Large intestine (tissue), 3 donors: Measurements from ENCODE around the gene TENM3. TPM values are rescaled to one million over a fixed set of nuclear protein-coding genes. Genes with fewer than 3 reads are reported as not detected.

ENCODE experiments used
- DNase-seq, 2 donors: peaks; one replicate each; pipeline versions ENCODE4 v3.0.0 to v3.0.0-alpha.2; 2013
- H3K27ac ChIP-seq: one replicate; pipeline ENCODE4 v1.5.1; 2013; ENCODE audit warnings: low read length
- H3K27me3 ChIP-seq: 2 replicates; pipeline ENCODE4 v1.6.1; 2013; ENCODE audit warnings: low read length; ENCODE audit not compliant: control insufficient read depth, insufficient read depth
- H3K36me3 ChIP-seq: 2 replicates; pipeline ENCODE4 v1.6.1; 2013; ENCODE audit warnings: low read length; ENCODE audit not compliant: control insufficient read depth, insufficient read depth
- H3K4me1 ChIP-seq: one replicate; pipeline ENCODE4 v1.6.1; 2013; ENCODE audit warnings: low read length; ENCODE audit not compliant: control insufficient read depth, insufficient read depth
- H3K4me3 ChIP-seq: one replicate; pipeline ENCODE4 v1.5.1; 2013; ENCODE audit warnings: low read length
- H3K9me3 ChIP-seq: one replicate; pipeline ENCODE4 v1.6.1; 2013; ENCODE audit warnings: mild to moderate bottlenecking, low read depth, low read length, moderate library complexity; ENCODE audit not compliant: control insufficient read depth
- WGBS: methylation state at CpG from one replicate; pipeline ENCODE4 v1.1.5; 2013; ENCODE audit warnings: low lambda C conversion rate; ENCODE audit not compliant: insufficient coverage; 5-methylcytosine and 5-hydroxymethylcytosine counted together
- polyA plus RNA-seq: library from polyadenylated mRNA; unstranded; fragments of 120-200 nt; gene quantifications from one replicate; pipeline ENCODE4 v1.2.1, GENCODE V29; 2013

TENM3 gene
- polyA plus RNA-seq, 1 donor, result 11.9 TPM

- Histone ChIP-seq H3K4me3 (no peak overlapping the region), H3K4me1 (no peaks in the 10 kb centered on the region), H3K27me3 (no peaks in the 10 kb centered on the region), H3K9me3 (no peaks in the 10 kb centered on the region), H3K36me3 (no peaks in the 10 kb centered on the region), H3K27ac (no peak overlapping the region)
- WGBS, result no CpG with 5 or more reads among the region's 4 CpGs
- DNase-seq, result no peak
Observed at GRCh38 chr4:182306792-182307507, 63.7 kb downstream of the TENM3 start.

DNA sequence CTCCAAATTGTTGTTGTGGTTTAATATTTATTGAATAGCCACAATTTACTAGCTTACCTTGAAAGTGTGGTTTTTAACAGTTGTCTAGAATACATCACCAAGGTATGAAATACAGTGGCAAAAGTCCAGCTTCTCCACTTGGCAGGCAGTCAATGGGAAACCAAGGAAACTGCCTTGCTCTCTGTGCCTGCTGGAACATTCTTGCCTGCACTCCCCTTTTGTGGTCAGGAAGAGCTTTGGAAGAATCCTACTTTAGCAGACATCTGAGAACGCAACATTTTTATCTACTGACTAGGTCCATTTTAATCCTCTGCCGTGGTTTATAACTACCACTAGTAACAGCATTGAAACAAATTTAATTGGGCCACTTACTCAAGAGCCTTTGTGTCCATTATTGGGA is 64.5 kb downstream of the TENM3 start:
- H3K27ac ChIP-seq, result no peak overlapping the region
- WGBS, result no CpG with 5 or more reads among the region's 2 CpGs
- DNase-seq, result no peak

DNA sequence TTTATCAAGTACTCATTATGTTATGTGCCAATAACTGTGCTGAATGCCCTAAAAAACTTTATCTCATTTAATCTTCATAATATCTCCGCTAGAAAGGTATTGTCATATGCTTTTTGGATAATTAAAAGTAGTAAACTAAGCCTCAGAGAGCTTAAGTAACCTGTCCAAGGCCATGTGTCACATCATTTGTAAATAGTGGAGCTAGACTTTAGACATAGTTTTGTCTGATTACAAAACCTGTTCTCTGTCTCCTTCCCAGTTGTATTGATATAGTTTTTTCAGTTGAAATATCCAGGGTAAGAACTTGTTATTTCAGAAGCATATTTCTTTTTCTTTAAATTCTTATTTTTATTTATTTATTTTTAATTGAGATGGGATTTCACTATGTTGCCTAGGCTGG is 66.7 kb downstream of the TENM3 start:
- no peak for DNase-seq
- H3K4me1 ChIP-seq, result no peaks in the 10 kb centered on the region
- H3K9me3 ChIP-seq, result peaks cover 13% of the 10 kb centered on the region
- WGBS, result no CpG with 5 or more reads among the region's 1 CpG
- no peak overlapping the region for H3K4me3 ChIP-seq
- no peaks in the 10 kb centered on the region for H3K27me3 ChIP-seq
- no peaks in the 10 kb centered on the region for H3K36me3 ChIP-seq
- no peak overlapping the region for H3K27ac ChIP-seq

More for the DNA sequence above, 64.5 kb downstream of the TENM3 start:
- H3K27me3 ChIP-seq, result no peaks in the 10 kb centered on the region
- no peaks in the 10 kb centered on the region for H3K9me3 ChIP-seq
- H3K4me1 ChIP-seq, result no peaks in the 10 kb centered on the region
- H3K4me3 ChIP-seq, result no peak overlapping the region
- no peaks in the 10 kb centered on the region for H3K36me3 ChIP-seq

- Histone ChIP-seq H3K27ac (no peak overlapping the region), H3K4me3 (no peak overlapping the region), H3K36me3 (no peaks in the 10 kb centered on the region), H3K4me1 (no peaks in the 10 kb centered on the region), H3K27me3 (no peaks in the 10 kb centered on the region), H3K9me3 (peaks cover 14% of the 10 kb centered on the region)
- peak in 1 of 2 donors; percentile 13 for DNase-seq
- WGBS, result no CpG with 5 or more reads among the region's 5 CpGs
Observed at GRCh38 chr4:182310316-182310715, 67.1 kb downstream of the TENM3 start.

GRCh38 chr4:182310962-182311361 is 67.8 kb downstream of the TENM3 start:
- H3K27ac ChIP-seq, result no peak overlapping the region
- H3K4me3 ChIP-seq, result no peak overlapping the region
- DNase-seq, result no peak
- no CpG with 5 or more reads among the region's 3 CpGs for whole genome bisulfite sequencing
- H3K9me3 ChIP-seq, result peaks cover 17% of the 10 kb centered on the region
- no peaks in the 10 kb centered on the region for H3K27me3 ChIP-seq
- H3K4me1 ChIP-seq, result no peaks in the 10 kb centered on the region
- H3K36me3 ChIP-seq, result no peaks in the 10 kb centered on the region

DNA sequence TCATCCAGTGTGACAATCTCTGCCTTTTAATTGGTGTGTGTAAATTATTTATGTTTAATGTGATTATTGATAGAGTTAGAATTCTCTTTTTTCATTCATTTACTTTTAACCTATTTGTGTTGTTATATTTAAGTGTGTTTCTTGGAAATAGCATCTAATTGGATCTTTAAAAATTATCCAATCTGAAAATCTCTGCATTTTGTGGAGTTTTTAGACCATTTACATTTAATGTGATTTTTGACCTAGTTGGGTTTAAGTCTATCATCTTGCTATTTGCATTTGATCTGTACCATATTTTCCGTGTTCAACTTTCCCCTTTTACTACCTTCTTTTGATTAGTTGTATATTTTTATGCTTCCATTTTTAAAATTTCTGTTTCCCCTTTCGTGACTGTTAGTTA is 71.3 kb downstream of the TENM3 start:
- 91% methylated on average over 1 of the region's 2 CpGs for WGBS

GRCh38 chr4:182318256-182318655 is 75.1 kb downstream of the TENM3 start:
- Histone ChIP-seq H3K4me3 (no peak overlapping the region), H3K36me3 (no peaks in the 10 kb centered on the region), H3K27me3 (no peaks in the 10 kb centered on the region), H3K9me3 (peaks cover 17% of the 10 kb centered on the region), H3K27ac (no peak overlapping the region), H3K4me1 (no peaks in the 10 kb centered on the region)
- no peak for DNase-seq
- 88% methylated on average over 1 of the region's 1 CpG for WGBS

More for the DNA sequence above, 71.3 kb downstream of the TENM3 start:
- Histone ChIP-seq H3K36me3 (no peaks in the 10 kb centered on the region), H3K27ac (no peak overlapping the region), H3K4me3 (no peak overlapping the region), H3K9me3 (peaks cover 17% of the 10 kb centered on the region), H3K4me1 (no peaks in the 10 kb centered on the region), H3K27me3 (no peaks in the 10 kb centered on the region)
- DNase-seq, result no peak

- H3K27ac ChIP-seq, result no peak overlapping the region
- 69% methylated on average over 5 of the region's 6 CpGs for WGBS
- no peak for DNase-seq
Observed at GRCh38 chr4:182320092-182320491, 76.9 kb downstream of the TENM3 start.

DNA sequence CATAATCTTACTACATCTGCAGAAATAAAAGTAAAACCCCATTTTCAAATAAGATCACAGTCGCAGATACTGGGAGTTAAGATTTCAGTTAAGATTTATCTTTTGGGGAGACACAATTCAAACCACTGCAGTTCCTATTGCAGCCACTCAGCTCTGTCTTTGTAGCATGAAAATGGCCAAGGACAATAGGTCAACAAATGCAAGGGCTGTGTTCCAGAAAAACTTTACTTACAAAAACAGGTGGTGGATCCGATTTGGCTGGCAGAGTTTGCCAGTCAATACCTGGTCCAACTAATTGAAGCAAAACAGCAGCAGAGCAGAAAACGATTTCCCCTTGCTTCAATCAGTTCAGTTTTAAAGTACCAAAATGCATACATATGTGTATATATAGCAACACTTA is 77.4 kb downstream of the TENM3 start:
- no peaks in the 10 kb centered on the region for H3K4me1 ChIP-seq
- no peaks in the 10 kb centered on the region for H3K27me3 ChIP-seq
- no peak for DNase-seq
- no peaks in the 10 kb centered on the region for H3K36me3 ChIP-seq
- H3K4me3 ChIP-seq, result no peak overlapping the region
- no peak overlapping the region for H3K27ac ChIP-seq
- WGBS, result 100% methylated on average over 1 of the region's 3 CpGs
- H3K9me3 ChIP-seq, result peaks cover under 1% of the 10 kb centered on the region

More at GRCh38 chr4:182320092-182320491, 76.9 kb downstream of the TENM3 start:
- H3K9me3 ChIP-seq, result peaks cover 3% of the 10 kb centered on the region
- no peaks in the 10 kb centered on the region for H3K27me3 ChIP-seq
- no peaks in the 10 kb centered on the region for H3K4me1 ChIP-seq
- no peak overlapping the region for H3K4me3 ChIP-seq
- H3K36me3 ChIP-seq, result no peaks in the 10 kb centered on the region

DNA sequence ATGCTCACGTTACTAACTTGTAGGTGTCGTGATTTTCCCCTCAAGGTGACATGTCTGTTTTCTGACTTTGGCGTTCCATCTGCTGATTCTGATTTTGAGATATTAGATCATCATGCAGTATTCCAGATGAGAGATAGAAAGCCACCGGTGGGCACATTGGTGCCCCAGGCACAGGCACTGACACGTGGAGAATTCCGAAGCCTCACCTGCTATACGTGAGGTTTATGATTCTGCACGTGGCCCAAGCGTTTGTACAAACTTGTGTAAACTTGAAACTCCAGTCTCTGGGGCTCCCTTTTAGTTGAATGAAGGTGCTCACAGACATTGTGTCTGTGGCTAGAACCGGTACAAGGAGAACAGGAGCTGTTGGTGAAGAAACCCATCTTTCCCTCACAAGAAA is 81.1 kb downstream of the TENM3 start:
- no peak for DNase-seq
- Histone ChIP-seq H3K4me3 (no peak overlapping the region), H3K4me1 (no peaks in the 10 kb centered on the region), H3K27ac (no peak overlapping the region), H3K36me3 (no peaks in the 10 kb centered on the region), H3K27me3 (no peaks in the 10 kb centered on the region), H3K9me3 (no peaks in the 10 kb centered on the region)
- no CpG with 5 or more reads among the region's 10 CpGs for whole genome bisulfite sequencing

DNA sequence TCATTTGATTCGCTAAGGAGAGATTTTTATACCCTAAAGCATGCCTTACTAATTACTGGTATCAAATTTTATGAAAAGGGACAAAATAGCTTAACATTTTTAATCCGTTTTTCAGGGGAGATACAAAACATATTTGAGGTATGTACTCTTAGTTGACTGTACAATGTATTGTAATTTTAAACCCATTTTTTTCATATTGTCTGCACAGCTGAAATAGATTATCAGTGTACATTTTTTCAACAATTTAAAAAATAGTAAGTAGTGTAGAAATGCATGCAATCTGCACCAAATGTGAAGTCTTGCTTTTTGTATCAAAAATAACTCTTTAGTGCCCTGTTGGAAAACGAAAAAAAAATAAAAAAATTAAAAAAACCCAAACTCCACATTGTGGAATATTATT is 82.2 kb downstream of the TENM3 start:
- no peak overlapping the region for H3K27ac ChIP-seq

More for the DNA sequence above, 82.2 kb downstream of the TENM3 start:
- DNase-seq, result no peak
- no peaks in the 10 kb centered on the region for H3K9me3 ChIP-seq
- H3K36me3 ChIP-seq, result no peaks in the 10 kb centered on the region
- no peaks in the 10 kb centered on the region for H3K4me1 ChIP-seq
- no peak overlapping the region for H3K4me3 ChIP-seq
- H3K27me3 ChIP-seq, result no peaks in the 10 kb centered on the region
- WGBS, result 85% methylated on average over 2 of the region's 3 CpGs
